H1 (cell line): Measurements from ENCODE around the gene TTC22. TPM values are rescaled to one million over a fixed set of nuclear protein-coding genes. Genes with fewer than 3 reads are reported as not detected.

Experiments
- BACH1 ChIP-seq: IDR thresholded peaks from 2 replicates; pipeline ENCODE4 v1.6.1; 2012; ENCODE audit warnings: low read length, improper control_type of control experiment
- BRCA1 ChIP-seq: IDR thresholded peaks from 2 replicates; pipeline ENCODE4 v1.6.1; 2012; ENCODE audit warnings: low read depth, low read length, improper control_type of control experiment
- CHD2 ChIP-seq: IDR thresholded peaks from 2 replicates; pipeline ENCODE4 v1.6.1; 2012; ENCODE audit warnings: low read length, improper control_type of control experiment
- FOSL1 ChIP-seq: IDR thresholded peaks from 2 replicates; pipeline ENCODE4 v1.6.1; 2011; ENCODE audit warnings: mild to moderate bottlenecking, low read depth, low read length, moderate library complexity; ENCODE audit not compliant: insufficient read depth
- GTF2F1 ChIP-seq: IDR thresholded peaks from 2 replicates; pipeline ENCODE4 v1.6.1; 2012; ENCODE audit warnings: low read depth, low read length, improper control_type of control experiment, borderline replicate concordance
- JUN ChIP-seq: IDR thresholded peaks from 2 replicates; pipeline ENCODE4 v1.6.1; 2011; ENCODE audit warnings: low read depth, mild to moderate bottlenecking, improper control_type of control experiment, low read length
- JUND ChIP-seq: IDR thresholded peaks from 2 replicates; pipeline ENCODE4 v1.6.1; 2011; ENCODE audit warnings: mild to moderate bottlenecking, improper control_type of control experiment, low read length
- KDM5A ChIP-seq: fragments of 200-600 bp; IDR thresholded peaks from 2 replicates; pipeline ENCODE4 v1.7.1; 2012; ENCODE audit warnings: mild to moderate bottlenecking, low read length, inconsistent platforms, mixed read lengths
- SIRT6 ChIP-seq: IDR thresholded peaks from one replicate; pipeline ENCODE4 v1.7.1; 2012; ENCODE audit warnings: low read length, inconsistent platforms
- TAF7 ChIP-seq: optimal IDR thresholded peaks from 2 replicates; pipeline ENCODE3; 2011; ENCODE audit warnings: low read depth, mild to moderate bottlenecking, inconsistent platforms, low read length, moderate library complexity, borderline replicate concordance
- polyA plus RNA-seq, 7 experiments: library from polyadenylated mRNA; depleted of rRNA in 3 of 7; stranded (reverse) in 5 of 7; unstranded in 2 of 7; fragments of >200 nt in 5 of 7; fragments of 200-250 nt in 2 of 7; gene quantifications; 1 replicate in 5 of 7; 2 replicates in 1 of 7; 4 replicates in 1 of 7; pipeline versions ENCODE4 v1.2.1 to v1.2.3, GENCODE V29; 2011 to 2013; ENCODE audit warnings: missing spikeins in 2 of 7, mixed read lengths in 2 of 7
- total RNA-seq: library from RNA; stranded (reverse); fragmentation: NEBNext Ultra II Directional; extraction: Animal tissue kit (Norgen Biotek cat#: 25700); gene quantifications from 2 replicates; pipeline ENCODE4 v1.2.1, GENCODE V29; 2021
- TF ChIP-seq, protein P1 (sequence below): IDR thresholded peaks from 2 replicates; pipeline ENCODE4 v1.6.1; 2012; ENCODE audit warnings: inconsistent platforms

TTC22 gene
- total and polyA plus RNA-seq, 2 of the 8 experiments (the other 6 are each of a cell fraction or from before 2014, with no cell fraction given) = 1.00 to 1.6 TPM

DNA sequence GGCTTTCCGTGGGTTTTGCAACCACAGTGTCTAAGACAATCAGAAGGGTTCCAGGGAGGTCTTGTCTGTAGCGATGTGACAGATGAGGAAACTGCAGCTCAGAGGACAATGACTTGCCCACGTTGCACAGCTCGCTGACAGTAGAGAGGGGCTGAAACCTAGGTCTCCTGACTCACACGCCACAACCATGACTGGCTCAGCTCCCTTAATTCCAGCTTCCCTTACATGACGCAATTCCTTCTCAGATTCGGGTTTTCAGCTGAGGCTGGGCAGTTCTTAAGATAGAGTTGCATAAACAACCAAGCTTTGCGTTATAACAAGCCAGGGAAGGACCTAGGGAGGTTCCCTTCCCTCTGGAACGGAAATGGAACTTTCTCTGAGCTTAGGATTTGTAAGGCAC lies 49.6 kb upstream of the TTC22 start (continued):
- no peak for TF ChIP-seq GTF2F1
- TF ChIP-seq CHD2 = no peak
- no peak for TF ChIP-seq JUN
- TF ChIP-seq FOSL1 = no peak
- no peak for TF ChIP-seq BRCA1
- no peak for TF ChIP-seq TAF7
- no peak for TF ChIP-seq JUND
- no peak for TF ChIP-seq SIRT6
- TF ChIP-seq KDM5A = no peak
- TF ChIP-seq BACH1 = no peak
- TF ChIP-seq, protein P1, sequence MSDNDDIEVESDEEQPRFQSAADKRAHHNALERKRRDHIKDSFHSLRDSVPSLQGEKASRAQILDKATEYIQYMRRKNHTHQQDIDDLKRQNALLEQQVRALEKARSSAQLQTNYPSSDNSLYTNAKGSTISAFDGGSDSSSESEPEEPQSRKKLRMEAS = no peak
